WI38 (cell line): ENCODE measurements around the gene MOB3C.
"Not testable (repeated sequence)": the region's sequence is repeated elsewhere in the genome, so short reads cannot be mapped to it uniquely, and the experiment has no call there.

Source experiments
- H3K4me3 ChIP-seq: 2 replicates; pipeline ENCODE4 v1.5.1; 2011; ENCODE audit warnings: low read depth, mild to moderate bottlenecking, control low read depth, low read length
- TF ChIP-seq, protein P1 (sequence below): IDR thresholded peaks from 2 replicates; pipeline ENCODE4 v1.5.1; 2012; ENCODE audit warnings: low read depth, mild to moderate bottlenecking, control low read depth, low read length

The MOB3C gene

DNA sequence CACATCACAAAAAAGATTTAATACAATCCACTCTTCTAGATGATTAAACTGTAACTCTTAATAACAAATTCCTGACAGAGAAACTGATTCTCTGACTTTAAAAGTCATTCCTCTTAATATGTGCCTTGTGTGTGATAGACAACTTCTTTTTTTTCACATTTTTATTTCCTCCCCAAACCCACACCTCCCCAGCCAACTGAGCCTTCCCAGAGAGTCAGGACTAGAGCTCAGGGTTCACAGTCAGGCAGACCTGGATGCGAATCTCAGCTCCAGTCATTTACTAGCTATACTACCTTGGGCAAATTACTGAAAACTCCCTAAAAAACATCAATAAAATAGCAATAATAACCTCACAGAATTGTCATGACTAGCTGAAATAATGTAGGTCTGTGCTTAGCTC lies 37.4 kb upstream of the MOB3C start:
- TF ChIP-seq, protein P1, sequence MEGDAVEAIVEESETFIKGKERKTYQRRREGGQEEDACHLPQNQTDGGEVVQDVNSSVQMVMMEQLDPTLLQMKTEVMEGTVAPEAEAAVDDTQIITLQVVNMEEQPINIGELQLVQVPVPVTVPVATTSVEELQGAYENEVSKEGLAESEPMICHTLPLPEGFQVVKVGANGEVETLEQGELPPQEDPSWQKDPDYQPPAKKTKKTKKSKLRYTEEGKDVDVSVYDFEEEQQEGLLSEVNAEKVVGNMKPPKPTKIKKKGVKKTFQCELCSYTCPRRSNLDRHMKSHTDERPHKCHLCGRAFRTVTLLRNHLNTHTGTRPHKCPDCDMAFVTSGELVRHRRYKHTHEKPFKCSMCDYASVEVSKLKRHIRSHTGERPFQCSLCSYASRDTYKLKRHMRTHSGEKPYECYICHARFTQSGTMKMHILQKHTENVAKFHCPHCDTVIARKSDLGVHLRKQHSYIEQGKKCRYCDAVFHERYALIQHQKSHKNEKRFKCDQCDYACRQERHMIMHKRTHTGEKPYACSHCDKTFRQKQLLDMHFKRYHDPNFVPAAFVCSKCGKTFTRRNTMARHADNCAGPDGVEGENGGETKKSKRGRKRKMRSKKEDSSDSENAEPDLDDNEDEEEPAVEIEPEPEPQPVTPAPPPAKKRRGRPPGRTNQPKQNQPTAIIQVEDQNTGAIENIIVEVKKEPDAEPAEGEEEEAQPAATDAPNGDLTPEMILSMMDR: no peak
- no peak overlapping the region for H3K4me3 ChIP-seq

DNA sequence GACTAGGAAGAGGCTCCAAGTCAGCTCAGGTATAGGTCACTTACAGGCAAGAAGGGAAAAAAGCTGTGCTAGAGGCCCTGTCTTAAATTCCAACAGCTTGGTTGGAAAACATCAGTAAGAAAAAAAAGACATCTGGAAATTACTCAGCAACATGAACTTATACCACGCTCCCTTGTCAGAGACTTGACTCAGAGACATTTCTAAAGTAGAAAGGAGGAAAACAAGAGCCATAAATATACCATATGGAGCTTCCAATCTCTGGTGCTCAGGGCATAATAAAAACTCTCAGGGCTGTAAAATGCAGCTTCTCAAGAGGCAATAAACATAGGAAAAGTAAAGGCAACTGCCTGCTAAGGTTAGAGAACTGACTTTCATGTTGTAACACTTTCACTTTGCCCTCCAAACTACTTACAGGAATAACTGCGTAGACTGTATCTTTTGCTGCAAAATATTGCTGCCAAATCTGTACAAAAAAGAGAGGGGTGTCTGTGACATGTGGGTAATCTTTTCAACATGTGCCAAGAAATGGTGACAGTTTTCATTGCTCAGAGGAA lies 36.9 kb upstream of the MOB3C start:
- no peak overlapping the region for H3K4me3 ChIP-seq
- TF ChIP-seq, protein P1: no peak

DNA sequence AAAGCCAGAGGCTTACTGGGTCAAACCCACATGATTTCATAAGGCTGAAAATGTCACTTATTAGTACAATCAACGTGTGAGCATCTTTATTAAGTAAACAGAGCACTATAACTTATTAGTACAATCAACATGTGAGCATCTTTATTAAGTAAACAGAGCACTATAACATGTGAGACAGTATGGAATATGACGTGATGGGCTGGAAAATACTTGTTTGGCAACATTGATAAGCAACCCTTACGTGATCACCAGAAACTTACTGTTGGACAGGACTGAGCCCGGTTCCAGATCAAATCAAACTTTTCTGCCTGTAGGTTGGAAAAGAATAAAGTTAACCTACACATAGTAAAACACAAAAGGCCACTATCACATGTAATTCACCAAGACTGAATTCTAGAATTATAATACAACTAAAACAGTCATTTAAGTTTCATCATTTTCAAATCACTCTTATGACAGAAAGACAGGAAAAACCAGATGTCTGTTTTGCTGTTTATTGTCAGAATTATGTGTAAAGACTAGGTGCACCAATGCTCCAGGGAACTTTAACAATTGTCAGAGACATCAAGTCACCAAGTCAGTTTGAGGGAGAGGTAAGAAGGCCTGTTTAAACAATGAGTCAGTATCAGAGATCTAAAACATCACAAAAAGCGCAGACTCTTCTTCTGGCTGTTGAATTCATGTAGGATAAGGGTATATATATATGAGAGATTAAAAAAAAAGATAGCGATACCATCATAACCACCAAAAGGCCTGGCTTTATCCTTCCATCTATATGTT lies 35.9 kb upstream of the MOB3C start:
- H3K4me3 ChIP-seq: no peak overlapping the region
- TF ChIP-seq, protein P1: no peak

DNA sequence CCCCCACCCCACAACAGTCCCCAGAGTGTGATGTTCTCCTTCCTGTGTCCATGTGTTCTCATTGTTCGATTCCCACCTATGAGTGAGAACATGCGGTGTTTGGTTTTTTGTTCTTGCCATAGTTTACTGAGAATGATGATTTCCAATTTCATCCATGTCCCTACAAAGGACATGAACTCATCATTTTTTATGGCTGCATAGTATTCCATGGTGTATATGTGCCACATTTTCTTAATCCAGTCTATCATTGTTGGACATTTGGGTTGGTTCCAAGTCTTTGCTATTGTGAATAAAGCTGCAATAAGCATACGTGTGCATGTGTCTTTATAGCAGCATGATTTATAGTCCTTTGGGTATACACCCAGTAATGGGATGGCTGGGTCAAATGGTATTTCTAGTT lies 34.5 kb upstream of the MOB3C start:
- not testable (repeated sequence) for H3K4me3 ChIP-seq

DNA sequence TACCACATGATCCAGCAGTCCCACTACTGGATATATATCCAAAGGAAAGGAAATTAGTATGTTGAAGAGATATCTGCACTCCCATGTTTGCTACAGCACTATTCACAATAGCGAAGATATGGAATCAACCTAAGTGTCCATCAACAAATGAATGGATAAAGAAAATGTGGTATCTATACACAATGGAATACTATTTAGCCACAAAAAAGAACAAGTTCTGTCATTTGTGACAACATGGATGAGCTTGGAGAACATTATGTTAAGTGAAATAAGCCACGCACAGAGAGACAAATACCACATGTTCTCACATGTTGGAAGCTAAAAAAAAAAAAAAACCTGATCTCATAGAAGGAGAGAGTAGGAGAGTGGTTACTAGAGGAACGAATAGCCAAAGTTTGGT lies 33.9 kb upstream of the MOB3C start:
- TF ChIP-seq, protein P1: no peak
- H3K4me3 ChIP-seq: no peak overlapping the region

DNA sequence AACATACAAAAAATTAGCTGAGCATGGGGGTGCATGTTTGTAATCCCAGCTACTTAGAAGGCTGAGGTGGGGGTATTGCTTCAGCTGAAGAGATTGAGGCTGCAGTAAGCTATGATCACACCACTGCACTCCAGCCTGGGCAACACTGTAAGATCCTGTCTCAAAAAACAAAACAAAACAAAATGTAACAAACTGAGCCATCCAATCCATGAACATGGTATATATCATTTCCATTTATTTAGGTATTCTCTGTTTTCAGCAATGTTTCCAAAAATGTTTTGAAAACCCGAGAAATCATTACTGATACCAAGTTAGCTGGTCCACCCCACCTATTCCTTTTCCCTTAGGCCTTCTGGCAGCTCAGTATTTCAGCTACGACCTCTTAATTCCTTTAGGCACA lies 33.2 kb upstream of the MOB3C start:
- TF ChIP-seq, protein P1: no peak
- H3K4me3 ChIP-seq: no peak overlapping the region

DNA sequence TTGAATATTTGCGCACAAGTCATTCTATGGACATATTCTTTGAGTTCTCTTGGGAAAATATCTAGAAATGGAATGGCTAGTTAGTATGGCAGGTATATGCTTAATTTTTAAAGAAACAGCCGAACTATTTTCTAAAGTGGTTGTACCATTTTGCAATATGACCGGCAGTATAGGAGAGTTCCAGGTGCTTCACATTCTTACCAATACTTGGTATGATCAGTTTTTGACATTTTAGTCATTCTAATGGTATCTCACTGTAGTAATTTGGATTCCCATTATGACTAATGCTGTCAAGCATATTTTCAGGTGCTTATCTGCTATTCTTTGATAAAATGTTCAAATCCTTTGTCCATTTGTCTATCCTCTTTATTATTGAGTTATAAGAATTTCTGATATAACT lies 31.0 kb upstream of the MOB3C start:
- TF ChIP-seq, protein P1: no peak
- no peak overlapping the region for H3K4me3 ChIP-seq
